ENCODE measurements around the gene PGC.

The PGC gene

GRCh38 chr6:41735427-41736185 lies 11.6 kb downstream of the PGC start, which contains the start of gene TFEB:
Gene TFEB (minus strand): TSS chr6:41735608. CDS start chr6:41691213, 44,395 bp downstream.
- ChIA-PET POLR2A (interaction anchor here (1.6 kb wide), 1 partner anchor 32 kb away, joined by 4 read pairs; no protein-coding TSS in a partner anchor), CTCF (interaction anchor here (0.6 to 9.3 kb wide), 6 partner anchors 9 to 308 kb away, joined by 3 to 90 read pairs (median 5); no protein-coding TSS in a partner anchor)
- Histone ChIP-seq H3K9me3 (ENCODE audit: control extremely low read depth in 1 of 5, control insufficient read depth in 4 of 5, insufficient read depth in 2 of 5, low read depth in 1 of 5, low read length in 4 of 5) (no peaks in the 10 kb centered on the region), H3K4me1 (ENCODE audit: control extremely low read depth in 1 of 4, control insufficient read depth in 4 of 4, insufficient read depth in 4 of 4, low read length in 3 of 4) (peaks cover 0 to 39% (median 22%) of the 10 kb centered on the region in 4 experiments), H3K27me3 (replicated peaks in 2 of 5; ENCODE audit: control insufficient read depth in 4 of 5, insufficient read depth in 5 of 5, low read length in 4 of 5) (no peaks in the 10 kb centered on the region), H3K36me3 (ENCODE audit: control insufficient read depth in 4 of 4, insufficient read depth in 4 of 4, low read length in 3 of 4) (no peaks in the 10 kb centered on the region), H3K27ac (ENCODE audit: insufficient read depth in 1 of 2, low read depth in 1 of 2, low read length in 2 of 2, poor library complexity in 1 of 2, severe bottlenecking in 2 of 2) (no peak within 1 kb of the TSS), H3K4me3 (ENCODE audit: control insufficient read depth in 1 of 7, extremely low read depth in 1 of 7, insufficient read depth in 4 of 7, low read depth in 2 of 7, low read length in 6 of 7) (peak within 1 kb of the TSS; percentile 56 to 85 (median 69))
- WGBS (ENCODE audit: insufficient coverage), result 9% methylated on average over 34 of the region's 50 CpGs
- DNase-seq, result peak; percentile 89 to 93 (median 92)

- Histone ChIP-seq H3K4me1 (ENCODE audit: control extremely low read depth in 1 of 4, control insufficient read depth in 4 of 4, insufficient read depth in 4 of 4, low read length in 3 of 4) (peaks cover 0 to 44% (median 24%) of the 10 kb centered on the region in 4 experiments), H3K9me3 (ENCODE audit: control extremely low read depth in 1 of 5, control insufficient read depth in 4 of 5, insufficient read depth in 2 of 5, low read depth in 1 of 5, low read length in 4 of 5) (no peaks in the 10 kb centered on the region), H3K27ac (ENCODE audit: insufficient read depth in 1 of 2, low read depth in 1 of 2, low read length in 2 of 2, poor library complexity in 1 of 2, severe bottlenecking in 2 of 2) (no peak overlapping the region), H3K27me3 (replicated peaks in 2 of 5; ENCODE audit: control insufficient read depth in 4 of 5, insufficient read depth in 5 of 5, low read length in 4 of 5) (no peaks in the 10 kb centered on the region), H3K36me3 (ENCODE audit: control insufficient read depth in 4 of 4, insufficient read depth in 4 of 4, low read length in 3 of 4) (no peaks in the 10 kb centered on the region), H3K4me3 (ENCODE audit: control insufficient read depth in 1 of 7, extremely low read depth in 1 of 7, insufficient read depth in 4 of 7, low read depth in 2 of 7, low read length in 6 of 7) (peak overlapping the region; percentile 56 to 85 (median 69))
- WGBS (ENCODE audit: insufficient coverage), result 0% methylated on average over 51 of the region's 76 CpGs
- DNase-seq, result peak; percentile 54 to 75 (median 63)
- POLR2A ChIA-PET, result interaction anchor here (1.0 to 1.6 kb wide), 2 partner anchors 27 to 32 kb away, joined by 4 read pairs; no protein-coding TSS in a partner anchor
- CTCF ChIA-PET, result interaction anchor here (0.7 to 9.3 kb wide), 10 partner anchors 9 to 53 kb away, joined by 3 to 90 read pairs (median 6); partner anchors contain the start of gene TOMM6
Observed at GRCh38 chr6:41734666-41735426, 12.4 kb downstream of the PGC start.

- 4% methylated on average over 59 of the region's 73 CpGs for whole genome bisulfite sequencing (ENCODE audit: insufficient coverage)
- peak overlapping the region in 1 of 2 experiments; percentile 34 for H3K27ac ChIP-seq (ENCODE audit: insufficient read depth in 1 of 2, low read depth in 1 of 2, low read length in 2 of 2, poor library complexity in 1 of 2, severe bottlenecking in 2 of 2)
- CTCF ChIA-PET, result interaction anchor here (0.7 to 9.3 kb wide), 16 partner anchors 8 to 311 kb away, joined by 3 to 90 read pairs (median 3); partner anchors contain the start of genes PRICKLE4 and TOMM6
- H3K4me1 ChIP-seq (ENCODE audit: control extremely low read depth in 1 of 4, control insufficient read depth in 4 of 4, insufficient read depth in 4 of 4, low read length in 3 of 4), result peaks cover 0 to 44% (median 24%) of the 10 kb centered on the region in 4 experiments
- H3K36me3 ChIP-seq (ENCODE audit: control insufficient read depth in 4 of 4, insufficient read depth in 4 of 4, low read length in 3 of 4), result no peaks in the 10 kb centered on the region
- no peaks in the 10 kb centered on the region for H3K27me3 ChIP-seq (replicated peaks in 2 of 5; ENCODE audit: control insufficient read depth in 4 of 5, insufficient read depth in 5 of 5, low read length in 4 of 5)
- peak; percentile 78 to 89 (median 84) for DNase-seq
- POLR2A ChIA-PET, result interaction anchor here (0.6 to 1.6 kb wide), 7 partner anchors 10 to 272 kb away, joined by 3 to 4 read pairs (median 4); no protein-coding TSS in a partner anchor
- peak overlapping the region; percentile 56 to 85 (median 69) for H3K4me3 ChIP-seq (ENCODE audit: control insufficient read depth in 1 of 7, extremely low read depth in 1 of 7, insufficient read depth in 4 of 7, low read depth in 2 of 7, low read length in 6 of 7)
- no peaks in the 10 kb centered on the region for H3K9me3 ChIP-seq (ENCODE audit: control extremely low read depth in 1 of 5, control insufficient read depth in 4 of 5, insufficient read depth in 2 of 5, low read depth in 1 of 5, low read length in 4 of 5)
Observed at GRCh38 chr6:41733707-41734665, 13.2 kb downstream of the PGC start.

- no peaks in the 10 kb centered on the region for H3K9me3 ChIP-seq (ENCODE audit: control extremely low read depth in 1 of 5, control insufficient read depth in 4 of 5, insufficient read depth in 2 of 5, low read depth in 1 of 5, low read length in 4 of 5)
- H3K27me3 ChIP-seq (replicated peaks in 2 of 5; ENCODE audit: control insufficient read depth in 4 of 5, insufficient read depth in 5 of 5, low read length in 4 of 5), result no peaks in the 10 kb centered on the region
- H3K27ac ChIP-seq (ENCODE audit: insufficient read depth in 1 of 2, low read depth in 1 of 2, low read length in 2 of 2, poor library complexity in 1 of 2, severe bottlenecking in 2 of 2), result no peak overlapping the region
- H3K4me1 ChIP-seq (ENCODE audit: control extremely low read depth in 1 of 4, control insufficient read depth in 4 of 4, insufficient read depth in 4 of 4, low read length in 3 of 4), result peaks cover 0 to 44% (median 24%) of the 10 kb centered on the region in 4 experiments
- 74% methylated on average over 11 of the region's 11 CpGs for WGBS (ENCODE audit: insufficient coverage)
- ChIA-PET POLR2A (interaction anchor here (0.6 to 1.4 kb wide), 5 partner anchors 9 to 367 kb away, joined by 3 to 4 read pairs (median 3); no protein-coding TSS in a partner anchor), CTCF (interaction anchor here (0.8 to 9.3 kb wide), 15 partner anchors 9 to 311 kb away, joined by 3 to 90 read pairs (median 4); partner anchors contain the start of genes PRICKLE4 and TOMM6)
- H3K36me3 ChIP-seq (ENCODE audit: control insufficient read depth in 4 of 4, insufficient read depth in 4 of 4, low read length in 3 of 4), result no peaks in the 10 kb centered on the region
- peak overlapping the region in 3 of 7 experiments; percentile 56 to 85 (median 76) for H3K4me3 ChIP-seq (ENCODE audit: control insufficient read depth in 1 of 7, extremely low read depth in 1 of 7, insufficient read depth in 4 of 7, low read depth in 2 of 7, low read length in 6 of 7)
- DNase-seq, result no peak
Observed at GRCh38 chr6:41733360-41733706, 13.9 kb downstream of the PGC start.

- Histone ChIP-seq H3K27me3 (replicated peaks in 2 of 5; ENCODE audit: control insufficient read depth in 4 of 5, insufficient read depth in 5 of 5, low read length in 4 of 5) (no peaks in the 10 kb centered on the region), H3K4me1 (ENCODE audit: control extremely low read depth in 1 of 4, control insufficient read depth in 4 of 4, insufficient read depth in 4 of 4, low read length in 3 of 4) (peaks cover 0 to 46% (median 24%) of the 10 kb centered on the region in 4 experiments), H3K4me3 (ENCODE audit: control insufficient read depth in 1 of 7, extremely low read depth in 1 of 7, insufficient read depth in 4 of 7, low read depth in 2 of 7, low read length in 6 of 7) (peak overlapping the region in 2 of 7 experiments; percentile 11 to 76), H3K27ac (ENCODE audit: insufficient read depth in 1 of 2, low read depth in 1 of 2, low read length in 2 of 2, poor library complexity in 1 of 2, severe bottlenecking in 2 of 2) (peak overlapping the region in 1 of 2 experiments; percentile 9), H3K9me3 (ENCODE audit: control extremely low read depth in 1 of 5, control insufficient read depth in 4 of 5, insufficient read depth in 2 of 5, low read depth in 1 of 5, low read length in 4 of 5) (no peaks in the 10 kb centered on the region), H3K36me3 (ENCODE audit: control insufficient read depth in 4 of 4, insufficient read depth in 4 of 4, low read length in 3 of 4) (no peaks in the 10 kb centered on the region)
- CTCF ChIA-PET, result interaction anchor here (0.8 to 9.3 kb wide), 10 partner anchors 9 to 42 kb away, joined by 3 to 90 read pairs (median 5); no protein-coding TSS in a partner anchor
- DNase-seq, result peak in 2 of 3 donors; percentile 77 to 79
- POLR2A ChIA-PET, result interaction anchor here (0.6 to 1.4 kb wide), 5 partner anchors 9 to 366 kb away, joined by 3 to 4 read pairs (median 3); no protein-coding TSS in a partner anchor
- WGBS (ENCODE audit: insufficient coverage), result 77% methylated on average over 5 of the region's 8 CpGs
Observed at GRCh38 chr6:41732591-41733359, 14.4 kb downstream of the PGC start.

Measured in common myeloid progenitor, CD34-positive (primary cell).